Iris pigment epithelial cell (primary cell): ENCODE measurements around the gene STIP1.
A peak's percentile ranks its signal among the peaks of the same experiment; 100 is the strongest.

ENCODE experiments used
- DNase-seq: peaks from one replicate; pipeline ENCODE4 v3.0.0-alpha.2; 2011; ENCODE audit warnings: low read depth

Gene STIP1

DNA sequence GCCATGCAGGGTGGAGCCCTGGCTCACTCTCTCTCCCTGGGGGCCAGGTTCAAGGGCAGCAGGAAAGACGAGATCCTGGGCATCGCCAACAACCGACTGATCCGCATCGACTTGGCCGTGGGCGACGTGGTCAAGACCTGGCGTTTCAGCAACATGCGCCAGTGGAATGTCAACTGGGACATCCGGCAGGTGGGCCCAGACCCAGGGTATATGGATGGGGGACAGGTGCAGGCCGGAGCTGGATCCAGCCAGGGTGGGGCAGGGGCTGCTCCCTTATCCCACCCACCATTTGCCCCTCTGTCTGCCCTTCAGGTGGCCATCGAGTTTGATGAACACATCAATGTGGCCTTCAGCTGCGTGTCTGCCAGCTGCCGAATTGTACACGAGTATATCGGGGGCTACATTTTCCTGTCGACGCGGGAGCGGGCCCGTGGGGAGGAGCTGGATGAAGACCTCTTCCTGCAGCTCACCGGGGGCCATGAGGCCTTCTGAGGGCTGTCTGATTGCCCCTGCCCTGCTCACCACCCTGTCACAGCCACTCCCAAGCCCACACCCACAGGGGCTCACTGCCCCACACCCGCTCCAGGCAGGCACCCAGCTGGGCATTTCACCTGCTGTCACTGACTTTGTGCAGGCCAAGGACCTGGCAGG is 37.2 kb downstream of the STIP1 start:
- no peak for DNase-seq

DNA sequence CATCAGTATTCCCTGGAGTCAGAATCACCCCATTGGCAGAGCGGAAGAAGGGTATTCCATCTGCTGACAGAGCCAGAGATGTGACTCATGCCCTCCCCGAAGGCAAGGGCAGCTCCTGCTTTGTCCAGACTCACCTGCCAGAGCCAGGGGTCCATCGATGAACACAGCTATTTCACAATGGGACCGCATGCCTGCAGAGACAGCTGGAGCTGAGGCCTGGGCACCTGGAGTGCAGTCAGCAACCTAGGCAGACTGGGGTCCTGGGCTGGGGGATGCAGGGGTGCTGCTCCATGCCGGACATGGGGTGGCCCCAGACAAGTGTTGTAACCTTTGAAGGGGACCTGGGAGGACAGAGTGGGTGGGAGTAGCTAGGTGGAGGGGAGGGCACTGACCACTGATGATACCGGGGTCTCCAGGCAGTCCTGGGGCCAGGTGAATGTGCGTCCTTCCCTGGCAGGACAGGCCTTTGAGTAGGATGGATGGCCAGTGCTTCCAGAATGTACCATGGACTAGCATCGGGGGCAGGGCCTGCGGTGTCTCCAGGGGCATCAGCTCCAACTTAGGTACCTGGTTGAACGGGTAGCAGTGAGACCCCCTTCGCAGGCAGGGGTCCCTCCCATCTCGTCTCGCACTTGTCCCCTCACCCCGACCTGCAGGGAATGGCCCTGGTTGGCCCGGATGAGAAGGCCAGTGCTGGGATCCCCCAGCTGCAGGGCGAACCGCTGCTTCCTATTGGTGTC is 38.4 kb downstream of the STIP1 start:
- peak; percentile 25 for DNase-seq

DNA sequence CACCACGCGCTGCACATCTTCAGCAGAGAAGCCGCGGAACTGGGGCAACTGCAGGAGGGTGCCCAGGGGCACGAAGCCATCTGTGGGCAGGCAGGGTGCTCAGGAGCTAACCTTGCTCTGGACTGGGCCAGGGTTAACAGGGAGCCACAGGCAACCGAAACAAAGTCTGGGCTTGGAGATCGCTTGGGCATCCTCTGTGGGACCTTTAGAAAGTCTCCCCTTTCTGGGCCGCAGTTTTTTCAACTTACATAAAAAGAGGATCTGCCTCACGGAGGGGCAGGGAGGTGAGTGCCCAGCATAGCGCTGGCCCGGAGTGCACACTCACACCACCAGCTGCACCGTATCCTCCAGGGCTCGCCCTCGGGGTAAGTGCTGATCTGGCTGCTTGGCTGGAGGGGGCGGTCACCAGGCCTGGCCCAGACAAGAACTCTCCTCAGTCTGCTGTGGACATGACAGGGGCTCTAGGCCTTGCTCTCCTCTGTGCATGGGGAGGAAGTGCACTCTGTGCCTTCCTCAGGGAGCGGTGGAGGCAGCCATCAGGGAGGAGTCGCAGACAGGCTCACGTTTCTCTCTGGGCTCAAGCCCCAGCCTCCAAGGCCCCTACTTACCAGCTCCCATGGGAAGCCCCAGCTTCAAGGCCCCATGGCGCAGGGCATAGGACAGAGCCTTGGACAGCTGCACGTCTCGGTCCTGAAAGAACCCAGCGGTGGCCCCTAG is 39.1 kb downstream of the STIP1 start:
- no peak for DNase-seq

DNA sequence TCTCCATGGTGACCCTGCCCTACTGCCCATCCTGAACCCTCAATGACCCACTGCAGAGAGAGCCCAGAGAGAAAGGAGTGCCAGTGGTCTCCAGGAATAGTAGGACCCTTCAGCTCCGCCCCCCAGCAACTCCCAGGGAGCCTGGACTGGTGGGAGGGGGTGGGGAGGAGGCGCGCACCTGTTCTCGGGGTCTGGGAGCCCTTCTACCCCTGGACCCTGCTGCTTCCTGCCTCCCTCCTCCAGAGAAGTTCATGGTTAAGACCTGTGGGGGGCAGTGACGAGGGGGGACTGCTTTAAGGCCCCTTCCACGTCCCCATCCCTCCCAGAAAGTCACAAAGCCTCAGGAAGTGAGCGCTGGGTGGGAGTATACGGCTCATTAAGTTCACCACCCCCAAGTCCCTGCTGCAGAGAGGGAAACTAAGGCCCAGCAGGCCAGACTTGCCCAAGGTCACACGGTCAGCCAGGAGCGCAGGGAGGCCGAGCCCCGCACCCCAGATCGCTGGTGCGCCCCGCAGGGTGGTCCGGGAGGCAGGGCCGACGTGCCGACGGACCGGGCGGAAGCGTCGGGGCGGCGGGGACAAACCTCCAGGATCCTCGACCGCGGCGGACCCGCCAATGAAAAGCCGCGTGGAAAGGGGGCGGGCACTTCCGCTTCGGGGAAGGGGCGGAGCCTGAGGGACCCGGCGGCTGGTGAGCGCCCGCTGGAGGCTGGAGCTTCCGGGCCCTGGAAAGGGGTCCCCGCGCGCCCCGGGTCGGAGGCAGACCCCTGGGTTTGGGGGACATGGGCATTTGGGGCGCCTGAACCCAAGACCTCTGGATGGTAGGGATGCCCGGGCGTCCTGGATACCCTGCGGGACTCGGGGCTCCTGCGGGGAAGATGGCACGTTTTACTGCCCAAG is 39.9 kb downstream of the STIP1 start, which contains the start of the genes NUDT22 and TRPT1:
NUDT22 (plus strand) TSS at position 667 of the 899 bp plus-strand sequence. CDS start 379 bp downstream, outside the sequence.
TRPT1 (minus strand) TSS at position 579 of the 899 bp plus-strand sequence; CDS start at position 253, 326 bp downstream.
- DNase-seq: peak; percentile 78

DNA sequence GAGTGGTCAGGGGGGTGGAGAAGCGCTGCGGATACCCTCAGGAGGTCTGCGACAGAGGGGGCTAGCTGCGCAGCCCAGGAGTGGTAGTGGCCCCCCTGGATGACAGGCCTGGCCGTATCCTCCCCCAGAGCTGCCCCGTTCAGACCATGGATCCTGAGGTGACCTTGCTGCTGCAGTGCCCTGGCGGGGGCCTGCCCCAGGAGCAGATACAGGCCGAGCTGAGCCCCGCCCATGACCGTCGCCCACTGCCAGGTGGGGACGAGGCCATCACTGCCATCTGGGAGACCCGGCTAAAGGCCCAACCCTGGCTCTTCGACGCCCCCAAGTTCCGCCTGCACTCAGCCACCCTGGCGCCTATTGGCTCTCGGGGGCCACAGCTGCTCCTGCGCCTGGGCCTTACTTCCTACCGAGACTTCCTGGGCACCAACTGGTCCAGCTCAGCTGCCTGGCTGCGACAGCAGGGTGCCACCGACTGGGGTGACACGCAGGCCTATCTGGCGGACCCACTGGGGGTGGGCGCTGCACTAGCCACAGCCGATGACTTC is 40.6 kb downstream of the STIP1 start:
- no peak for DNase-seq

DNA sequence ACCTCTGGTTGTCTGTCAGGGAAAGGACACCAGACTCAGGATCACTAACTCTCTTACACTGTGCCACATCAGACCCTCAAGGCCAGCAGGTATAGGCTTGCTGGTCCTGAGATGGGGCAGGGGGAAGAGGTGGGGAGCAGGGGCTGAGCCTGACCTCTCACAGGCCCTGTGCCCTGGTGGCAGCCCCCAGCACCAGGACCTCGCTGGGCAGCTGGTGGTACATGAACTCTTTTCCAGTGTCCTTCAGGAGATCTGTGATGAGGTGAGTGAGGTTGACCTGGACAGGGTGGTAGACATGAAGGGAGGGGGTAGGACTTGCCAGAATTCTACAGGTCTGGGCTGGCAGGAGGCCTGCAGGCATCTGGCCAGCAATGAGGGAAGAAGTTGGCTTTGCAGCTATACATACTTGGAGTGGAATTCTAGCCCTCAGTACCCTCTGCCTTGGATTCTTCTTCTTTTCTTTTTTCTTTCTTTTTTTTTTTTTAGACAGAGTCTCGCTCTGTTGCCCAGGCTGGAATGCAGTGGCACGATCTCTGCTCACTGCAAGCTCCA is 41.5 kb downstream of the STIP1 start:
- no peak for DNase-seq

DNA sequence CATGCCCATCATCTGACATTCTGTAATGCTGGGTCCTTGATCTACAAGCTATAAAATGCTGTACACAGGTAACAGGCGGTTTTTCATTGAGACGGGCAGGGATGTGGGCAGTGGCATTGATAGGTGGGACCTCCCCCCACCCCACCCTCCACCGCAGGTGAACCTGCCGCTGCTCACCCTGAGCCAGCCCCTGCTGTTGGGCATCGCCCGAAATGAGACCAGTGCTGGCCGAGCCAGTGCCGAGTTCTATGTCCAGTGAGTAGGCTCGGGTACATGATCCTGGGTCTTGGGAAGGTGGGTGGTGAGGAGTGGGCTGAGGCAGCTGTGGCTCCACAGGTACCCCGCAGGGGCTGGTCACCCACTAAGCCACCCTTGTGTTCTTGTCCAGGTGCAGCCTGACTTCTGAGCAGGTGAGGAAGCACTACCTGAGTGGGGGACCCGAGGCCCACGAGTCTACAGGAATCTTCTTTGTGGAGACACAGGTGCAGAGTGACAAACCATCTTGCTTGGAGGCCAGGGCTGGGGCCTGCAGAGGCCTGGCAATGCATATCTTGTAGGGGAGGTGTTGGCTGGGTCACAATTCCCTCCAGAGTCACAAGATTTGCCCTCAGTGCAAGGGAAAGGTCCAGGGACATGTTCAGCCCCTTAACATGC is 43.2 kb downstream of the STIP1 start:
- DNase-seq: no peak

DNA sequence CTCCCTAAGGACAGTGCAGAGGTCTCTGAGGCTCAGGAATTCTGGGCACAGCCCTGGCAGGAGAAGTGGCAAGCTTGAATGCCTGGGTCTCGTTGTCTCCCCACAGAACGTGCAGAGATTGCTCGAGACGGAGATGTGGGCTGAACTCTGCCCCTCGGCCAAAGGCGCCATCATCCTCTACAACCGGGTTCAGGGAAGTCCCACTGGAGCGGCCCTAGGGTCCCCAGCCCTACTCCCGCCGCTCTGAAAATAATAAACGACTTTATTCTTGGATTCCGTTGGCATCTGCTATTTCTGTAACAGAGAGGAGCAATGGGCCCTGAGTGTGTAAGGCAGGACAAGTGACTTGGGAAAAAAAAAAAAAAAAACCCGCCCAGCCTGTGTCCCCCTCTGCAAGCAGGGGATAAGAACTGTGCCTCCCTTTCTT is 43.8 kb downstream of the STIP1 start:
- no peak for DNase-seq

DNA sequence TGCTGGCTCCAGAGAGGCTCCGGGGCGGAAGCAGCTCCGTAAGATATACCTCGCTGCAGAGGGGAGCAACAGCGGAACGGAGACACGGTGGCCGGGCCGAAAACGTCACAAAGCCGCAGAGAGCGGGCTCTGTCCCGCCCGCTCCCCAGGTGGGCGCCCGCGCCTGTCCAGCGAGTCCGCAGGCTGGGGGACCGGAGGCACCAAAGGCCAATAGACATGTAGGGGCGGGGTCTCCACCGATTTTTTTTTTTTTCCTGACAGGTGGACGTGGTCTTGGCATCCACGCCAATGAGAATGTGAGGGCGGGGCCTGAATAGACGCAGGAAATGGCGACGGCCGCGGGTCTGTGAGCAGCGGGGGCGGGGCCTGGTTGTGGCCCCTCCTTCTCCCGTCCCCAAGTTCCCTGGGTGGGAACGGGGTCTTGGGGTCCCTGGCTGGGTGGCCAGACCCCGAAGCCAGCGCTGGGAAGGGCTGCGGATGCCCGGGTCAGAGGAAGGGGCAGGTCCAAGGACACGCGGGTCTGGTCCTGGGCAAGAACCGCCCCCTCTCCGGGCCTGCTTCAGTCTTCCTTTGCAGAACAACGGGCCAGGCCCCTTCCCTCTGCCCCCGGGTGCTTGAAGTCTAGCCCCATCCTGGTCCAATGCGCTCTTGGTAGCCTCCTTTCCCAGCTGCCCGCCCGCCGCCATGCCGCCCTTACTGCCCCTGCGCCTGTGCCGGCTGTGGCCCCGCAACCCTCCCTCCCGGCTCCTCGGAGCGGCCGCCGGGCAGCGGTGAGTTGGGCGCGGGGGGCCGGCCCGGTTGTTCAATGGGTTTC is 44.4 kb downstream of the STIP1 start, which contains the start of gene DNAJC4:
DNAJC4 (plus strand) TSS at position 378 of the 814 bp plus-strand sequence; CDS start at position 685, 307 bp downstream.
- DNase-seq: peak; percentile 87

DNA sequence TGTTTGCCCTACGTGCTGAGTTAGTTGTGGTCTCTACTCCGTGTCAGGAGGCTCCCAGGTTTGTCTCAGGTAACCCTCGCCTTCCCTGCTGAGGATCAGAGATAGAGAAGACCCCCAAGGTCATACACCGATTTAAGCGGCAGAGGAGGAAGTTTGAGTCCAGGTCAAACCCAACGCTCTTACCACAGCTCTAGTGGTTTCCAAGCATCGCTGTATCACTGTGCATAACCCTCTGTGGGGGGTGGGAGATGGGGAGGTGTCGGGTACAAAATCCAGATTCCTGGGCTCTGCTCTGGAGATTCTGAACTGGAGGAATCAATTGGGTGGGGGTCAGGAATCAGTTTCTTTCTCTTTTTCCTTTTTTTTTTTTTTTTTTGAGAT is 45.0 kb downstream of the STIP1 start:
- DNase-seq: no peak

DNA sequence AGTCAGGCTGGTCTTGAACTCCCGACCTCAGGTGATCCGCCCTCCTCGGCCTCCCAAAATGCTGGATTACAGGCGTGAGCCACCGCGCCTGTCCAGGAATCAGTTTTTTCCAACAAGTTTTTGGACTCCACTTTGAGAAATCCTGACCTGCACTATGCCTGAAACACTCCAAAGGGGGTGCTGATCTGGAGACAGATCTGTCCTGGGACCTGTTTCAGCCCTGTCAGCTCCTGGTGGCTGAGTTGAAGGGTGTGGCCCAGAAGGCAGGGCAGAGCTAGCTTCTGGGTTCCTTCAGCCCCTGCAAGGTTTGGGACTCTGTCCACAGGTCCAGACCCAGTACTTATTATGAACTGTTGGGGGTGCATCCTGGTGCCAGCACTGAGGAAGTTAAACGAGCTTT is 45.6 kb downstream of the STIP1 start:
- DNase-seq: no peak

DNA sequence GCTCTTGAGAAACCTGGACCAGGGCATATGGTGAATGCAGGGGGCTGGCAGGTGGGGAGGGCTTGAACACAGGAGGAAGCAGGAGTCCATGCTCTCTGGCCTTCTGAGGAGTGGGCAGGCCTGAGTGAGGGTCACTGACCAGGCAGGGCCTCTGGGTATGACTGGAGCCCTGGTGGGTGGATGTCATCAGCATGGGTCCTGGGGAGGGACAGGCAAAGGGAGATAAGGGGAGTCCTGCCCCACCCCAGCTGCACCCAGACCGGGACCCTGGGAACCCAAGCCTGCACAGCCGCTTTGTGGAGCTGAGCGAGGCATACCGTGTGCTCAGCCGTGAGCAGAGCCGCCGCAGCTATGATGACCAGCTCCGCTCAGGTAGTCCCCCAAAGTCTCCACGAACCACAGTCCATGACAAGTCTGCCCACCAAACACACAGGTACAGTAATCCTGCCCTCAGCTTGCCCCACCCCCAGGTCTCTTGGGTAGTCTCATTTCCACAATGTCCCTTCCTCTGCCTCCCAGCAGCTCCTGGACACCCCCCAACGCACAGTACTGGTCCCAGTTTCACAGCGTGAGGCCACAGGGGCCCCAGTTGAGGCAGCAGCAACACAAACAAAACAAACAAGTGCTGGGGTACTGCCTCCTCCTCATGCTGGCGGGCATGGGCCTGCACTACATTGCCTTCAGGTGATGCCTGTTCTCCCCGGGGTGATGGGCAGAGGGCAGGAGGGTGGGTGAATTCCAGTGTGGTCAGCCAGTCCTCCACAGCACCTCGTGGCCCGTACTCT is 46.4 kb downstream of the STIP1 start:
- DNase-seq: no peak

DNA sequence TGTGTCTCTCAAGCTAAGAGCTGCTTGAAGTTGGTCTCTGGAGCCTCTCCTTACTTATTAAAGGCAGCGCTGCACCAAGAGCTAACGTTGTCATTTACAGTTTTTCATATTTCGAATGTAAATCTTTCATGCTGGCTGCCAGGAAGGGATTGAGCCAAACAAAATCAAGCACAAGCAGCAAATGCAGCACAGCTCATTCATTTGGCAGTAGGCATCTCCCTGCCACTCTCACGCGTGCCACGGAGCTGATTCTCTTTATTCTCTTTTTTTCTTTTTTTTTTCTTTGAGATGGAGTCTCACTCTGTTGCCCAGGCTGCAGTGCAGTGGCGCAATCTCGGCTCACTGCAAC is 47.0 kb downstream of the STIP1 start:
- DNase-seq: no peak

DNA sequence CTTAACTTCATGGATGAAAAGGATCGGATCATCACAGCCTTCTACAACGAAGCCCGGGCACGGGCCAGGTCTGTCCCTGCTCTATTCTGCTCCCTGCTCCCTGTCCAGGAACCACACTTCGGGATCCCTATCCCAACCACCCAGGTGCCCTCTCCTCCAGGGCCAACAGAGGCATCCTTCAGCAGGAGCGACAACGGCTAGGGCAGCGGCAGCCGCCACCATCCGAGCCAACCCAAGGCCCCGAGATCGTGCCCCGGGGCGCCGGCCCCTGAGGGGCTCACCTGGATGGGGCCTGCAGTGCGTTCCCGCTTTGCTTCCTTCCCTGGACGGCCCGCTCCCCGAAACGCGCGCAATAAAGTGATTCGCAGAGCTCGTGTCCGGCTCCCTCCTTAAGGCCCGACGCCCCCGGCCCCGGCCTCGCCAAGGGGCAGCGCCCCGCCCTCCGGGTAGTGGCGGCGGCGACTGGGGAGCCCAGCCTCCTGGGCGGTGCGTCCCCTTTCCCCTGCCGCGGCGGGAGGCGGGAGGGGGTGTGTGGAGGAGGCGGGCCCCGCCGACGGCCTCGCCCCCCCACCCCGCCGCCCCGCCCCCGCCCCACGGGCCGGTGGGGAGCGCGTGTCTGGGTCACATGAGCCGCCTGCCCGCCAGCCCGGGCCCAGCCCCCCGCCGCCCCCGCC is 48.1 kb downstream of the STIP1 start, which contains the start of gene VEGFB:
VEGFB (plus strand) TSS at position 672 of the 674 bp plus-strand sequence. CDS start 250 bp downstream, outside the sequence.
- DNase-seq: no peak

DNA sequence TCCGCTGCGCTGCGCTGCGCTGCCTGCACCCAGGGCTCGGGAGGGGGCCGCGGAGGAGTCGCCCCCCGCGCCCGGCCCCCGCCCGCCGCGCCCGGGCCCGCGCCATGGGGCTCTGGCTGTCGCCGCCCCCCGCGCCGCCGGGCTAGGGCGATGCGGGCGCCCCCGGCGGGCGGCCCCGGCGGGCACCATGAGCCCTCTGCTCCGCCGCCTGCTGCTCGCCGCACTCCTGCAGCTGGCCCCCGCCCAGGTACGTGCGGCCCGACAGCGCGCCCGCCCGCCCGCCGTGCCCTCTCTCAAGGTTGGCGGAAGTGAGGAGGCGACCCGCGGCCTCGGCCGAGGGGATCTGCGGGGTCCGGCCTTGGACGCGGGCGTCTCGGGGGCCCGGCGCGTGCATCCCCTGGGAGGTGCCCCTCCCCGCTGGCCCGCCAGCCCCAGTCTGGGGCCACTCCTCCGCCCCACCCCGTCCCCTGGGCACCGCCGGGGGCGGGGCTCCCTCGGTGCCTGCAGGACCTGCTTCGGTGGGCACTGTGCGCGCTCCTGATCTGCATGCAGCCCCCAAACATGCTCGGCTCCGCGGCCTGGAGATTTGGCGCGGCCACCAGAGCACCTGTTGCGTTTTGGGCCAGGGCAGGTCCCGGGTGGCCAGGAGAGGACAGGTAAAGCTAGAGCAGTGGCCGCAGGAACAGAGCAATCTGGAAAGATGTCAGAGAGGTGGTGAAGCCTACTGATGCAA is 48.8 kb downstream of the STIP1 start:
- DNase-seq: no peak

DNA sequence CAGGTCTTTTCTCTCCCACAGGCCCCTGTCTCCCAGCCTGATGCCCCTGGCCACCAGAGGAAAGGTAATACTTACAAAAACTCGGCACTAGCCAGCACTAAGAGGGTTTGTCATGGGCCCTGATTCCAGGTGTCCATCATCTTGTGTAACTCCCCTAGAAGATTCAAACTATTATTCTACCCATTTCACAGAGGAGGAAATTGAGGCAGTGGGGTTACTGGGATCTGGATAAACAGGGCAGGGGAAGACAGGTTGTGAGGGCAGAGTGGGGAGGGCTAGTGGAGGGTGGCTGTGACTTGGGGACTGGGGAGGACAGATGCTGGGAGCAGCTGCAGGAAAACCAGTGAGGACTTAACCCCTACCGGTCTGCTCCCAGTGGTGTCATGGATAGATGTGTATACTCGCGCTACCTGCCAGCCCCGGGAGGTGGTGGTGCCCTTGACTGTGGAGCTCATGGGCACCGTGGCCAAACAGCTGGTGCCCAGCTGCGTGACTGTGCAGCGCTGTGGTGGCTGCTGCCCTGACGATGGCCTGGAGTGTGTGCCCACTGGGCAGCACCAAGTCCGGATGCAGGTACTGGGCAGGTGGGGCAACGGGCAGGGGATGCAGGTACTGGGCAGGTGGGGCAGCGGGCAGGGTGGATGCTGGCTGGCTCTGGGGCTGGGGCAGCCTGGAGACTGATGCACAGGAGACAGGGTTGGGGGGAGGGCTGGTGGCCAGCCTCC is 49.6 kb downstream of the STIP1 start:
- DNase-seq: no peak

DNA sequence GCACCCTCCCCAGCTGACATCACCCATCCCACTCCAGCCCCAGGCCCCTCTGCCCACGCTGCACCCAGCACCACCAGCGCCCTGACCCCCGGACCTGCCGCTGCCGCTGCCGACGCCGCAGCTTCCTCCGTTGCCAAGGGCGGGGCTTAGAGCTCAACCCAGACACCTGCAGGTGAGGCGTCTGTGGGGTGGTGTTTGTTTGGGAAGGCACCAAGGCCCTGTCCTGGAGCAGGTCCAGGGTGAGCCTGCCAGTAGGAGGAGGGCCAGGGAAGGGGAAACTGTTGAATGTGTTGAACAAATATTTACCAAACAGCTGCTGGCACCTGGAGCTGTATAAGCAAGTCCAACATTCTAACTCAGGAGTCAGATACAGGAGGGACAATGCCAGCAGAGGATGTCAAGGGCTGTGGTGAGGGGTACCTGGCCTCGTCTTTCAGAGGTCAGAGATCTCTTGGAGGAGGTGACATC is 51.5 kb downstream of the STIP1 start:
- no peak for DNase-seq
